ENCODE data around the gene TUFT1. TPM values are rescaled to one million over a fixed set of nuclear protein-coding genes. Genes with fewer than 3 reads are reported as not detected.

The TUFT1 gene
- total and polyA plus RNA-seq, 9 of the 15 experiments (the other 6 are each of a cell fraction or from before 2014, with no cell fraction given) = 0.54 to 2.0 (median 1.7) TPM

GRCh38 chr1:151553659-151554058 lies 13.6 kb downstream of the TUFT1 start:
- no TSS peak for BruUV-seq (replicated peaks)
- CTCF ChIA-PET (ENCODE audit: low intra/inter-chr PET ratio) = no interaction called here
- Histone ChIP-seq H2AFZ (ENCODE audit: low read depth, low read length) (no peak overlapping the region), H3K36me3 (ENCODE audit: control insufficient read depth, insufficient read depth, low read length) (no peaks in the 10 kb centered on the region), H3K9me3 (replicated peaks; ENCODE audit: control insufficient read depth, insufficient read depth, low read depth, low read length) (no peaks in the 10 kb centered on the region), H4K20me1 (replicated peaks; ENCODE audit: control insufficient read depth, insufficient read depth, low read length) (no peaks in the 10 kb centered on the region), H3K27ac (ENCODE audit: extremely low read depth, low read depth, low read length) (no peak overlapping the region), H3K4me3 (no peak overlapping the region), H3K9ac (ENCODE audit: insufficient read depth in 1 of 2, low read depth in 2 of 2, low read length in 2 of 2) (no peak overlapping the region), H3K4me2 (ENCODE audit: insufficient read depth, low read length) (no peak overlapping the region), H3K27me3 (ENCODE audit: control insufficient read depth in 2 of 2, insufficient read depth in 2 of 2, low read length in 2 of 2) (peaks cover 15 to 18% of the 10 kb centered on the region in 2 experiments), H3K79me2 (ENCODE audit: control insufficient read depth, insufficient read depth, low read length) (no peaks in the 10 kb centered on the region), H3K4me1 (replicated peaks in 1 of 2; ENCODE audit: control insufficient read depth in 2 of 2, insufficient read depth in 2 of 2, low read length in 2 of 2) (peaks cover 0 to 1% of the 10 kb centered on the region in 2 experiments; a peak in 2 of 5 replicates), H3K9me1 (ENCODE audit: control insufficient read depth, insufficient read depth, low read length) (no peaks in the 10 kb centered on the region)
- no peak for TF ChIP-seq KDM2B (CRISPR knock-in tag; IDR thresholded peaks at IDR 0.05)
- ATAC-seq = no peak
- WGBS (ENCODE audit: insufficient coverage, low coverage, missing lambda C conversion rate) = 33% methylated on average over 4 of the region's 4 CpGs
- FAIRE-seq = no peak
- DNase-seq (ENCODE audit: extremely low read depth in 1 of 4, low spot score in 3 of 4) = no peak
- intact Hi-C loops (cut with micrococcal nuclease) = no loop called here
- in situ Hi-C loops (cut with MboI) = no loop called here
- POLR2A ChIA-PET = interaction anchor here (0.7 kb wide), 1 partner anchor 13 kb away, joined by 3 read pairs; no protein-coding TSS in a partner anchor

- Histone ChIP-seq H3K9me1 (ENCODE audit: control insufficient read depth, insufficient read depth, low read length) (no peaks in the 10 kb centered on the region), H3K9ac (ENCODE audit: insufficient read depth in 1 of 2, low read depth in 2 of 2, low read length in 2 of 2) (no peak overlapping the region), H3K79me2 (ENCODE audit: control insufficient read depth, insufficient read depth, low read length) (no peaks in the 10 kb centered on the region), H3K4me3 (no peak overlapping the region), H3K4me1 (replicated peaks in 1 of 2; ENCODE audit: control insufficient read depth in 2 of 2, insufficient read depth in 2 of 2, low read length in 2 of 2) (no peaks in the 10 kb centered on the region), H3K27me3 (ENCODE audit: control insufficient read depth in 2 of 2, insufficient read depth in 2 of 2, low read length in 2 of 2) (peaks cover 18 to 25% of the 10 kb centered on the region in 2 experiments), H4K20me1 (replicated peaks; ENCODE audit: control insufficient read depth, insufficient read depth, low read length) (0 out of 2 replicates have a peak, but pooled peaks cover 4% of the 10 kb centered on the region), H3K36me3 (ENCODE audit: control insufficient read depth, insufficient read depth, low read length) (no peaks in the 10 kb centered on the region), H2AFZ (ENCODE audit: low read depth, low read length) (no peak overlapping the region), H3K27ac (ENCODE audit: extremely low read depth, low read depth, low read length) (no peak overlapping the region), H3K9me3 (replicated peaks; ENCODE audit: control insufficient read depth, insufficient read depth, low read depth, low read length) (no peaks in the 10 kb centered on the region), H3K4me2 (ENCODE audit: insufficient read depth, low read length) (no peak overlapping the region)
- WGBS (ENCODE audit: insufficient coverage, low coverage, missing lambda C conversion rate) = 0% methylated on average over 1 of the region's 2 CpGs
- intact Hi-C loops (cut with micrococcal nuclease) = no loop called here
- no peak for ATAC-seq
- BruUV-seq (replicated peaks) = no TSS peak
- in situ Hi-C loops (cut with MboI) = no loop called here
- POLR2A ChIA-PET = interaction anchor here (1.0 to 1.2 kb wide), 3 partner anchors 10 to 17 kb away, joined by 3 to 6 read pairs (median 3); partner anchors contain the start of gene TUFT1
- no peak for FAIRE-seq
- CTCF ChIA-PET (ENCODE audit: low intra/inter-chr PET ratio) = no interaction called here
- no peak for TF ChIP-seq HNRNPUL1 (IDR thresholded peaks at IDR 0.05; ENCODE audit: low read length)
- TF ChIP-seq ZNF146 (CRISPR knock-in tag; IDR thresholded peaks at IDR 0.05; ENCODE audit: unreplicated experiment) = peak; percentile 32
- no peak for DNase-seq (ENCODE audit: extremely low read depth in 1 of 4, low spot score in 3 of 4)
These were observed 15.9 kb downstream of the TUFT1 start for GRCh38 chr1:151556052-151556451.

Data from K562 (cell line).